Esophagus squamous epithelium (tissue), 5 donors: ENCODE results near the gene CDK17. TPM values are rescaled to one million over a fixed set of nuclear protein-coding genes. Genes with fewer than 3 reads are reported as not detected.

Experiments
- DNase-seq: peaks from one replicate; lab custom pipeline; 2025; lab: John Stamatoyannopoulos, UW
- H3K27ac ChIP-seq, 4 donors: fragments of 200-600 bp; sonication (generic); one replicate each; pipeline ENCODE4 v1.5.1; 2016 to 2019; ENCODE audit warnings: mild to moderate bottlenecking in 1 of 4
- H3K27me3 ChIP-seq, 4 donors: fragments of 200-600 bp; sonication (generic); 1 replicate in 3 of 4; 2 replicates in 1 of 4; pipeline versions ENCODE4 v1.5.1 to v1.6.0; 2017 to 2021; ENCODE audit warnings: antibody characterized with exemption in 1 of 4
- H3K36me3 ChIP-seq, 3 donors: fragments of 200-600 bp; sonication (generic); one replicate each; pipeline ENCODE4 v1.5.1; 2016 to 2019
- H3K4me1 ChIP-seq, 3 donors: fragments of 200-600 bp; sonication (generic); one replicate each; pipeline ENCODE4 v1.5.1; 2017 to 2019
- H3K4me3 ChIP-seq, 4 donors: fragments of 200-600 bp; sonication (generic); 1 replicate in 3 of 4; 2 replicates in 1 of 4; pipeline ENCODE4 v1.5.1; 2016 to 2019; ENCODE audit warnings: mild to moderate bottlenecking in 2 of 4, moderate library complexity in 1 of 4
- H3K9me3 ChIP-seq, 3 donors: fragments of 200-600 bp; sonication (generic); one replicate each; pipeline ENCODE4 v1.5.1; 2016 to 2019
- POLR2A ChIP-seq, 4 donors: fragments of 450-650 bp; IDR thresholded peaks; one replicate each; pipeline ENCODE4 v1.6.1; 2017; ENCODE audit warnings: antibody characterized with exemption in 4 of 4, mild to moderate bottlenecking in 4 of 4, moderate library complexity in 3 of 4
- WGBS, 2 donors: methylation state at CpG; one replicate each; pipeline ENCODE4 v1.1.5; 2018; 5-methylcytosine and 5-hydroxymethylcytosine counted together
- intact Hi-C: fragments of 100-400 bp; cut with DNase I; formaldehyde crosslinking; loops from one replicate; pipeline ENCODE4 v1.15.0; 2022
- total RNA-seq, 4 donors: library from RNA; depleted of rRNA; stranded (reverse); fragments of >200 nt; gene quantifications; one replicate each; pipeline ENCODE4 v1.1.0, GENCODE V29; 2016
- TF ChIP-seq, protein P1 (sequence below), 6 experiments: fragments of 450-650 bp in 4 of 6; fragments of 200-600 bp in 2 of 6; sonication (generic) in 2 of 6; IDR thresholded peaks; one replicate each; pipeline ENCODE4 v1.5.1; 2016 to 2019; ENCODE audit warnings: antibody characterized with exemption in 6 of 6, mild to moderate bottlenecking in 4 of 6, moderate library complexity in 4 of 6
- donor health status: DM: yes; HTN: yes; CAD: no.

Gene CDK17
- total RNA-seq, 4 donors from 2014 or later: 15.4 to 37.4 (median 19.9) TPM

DNA sequence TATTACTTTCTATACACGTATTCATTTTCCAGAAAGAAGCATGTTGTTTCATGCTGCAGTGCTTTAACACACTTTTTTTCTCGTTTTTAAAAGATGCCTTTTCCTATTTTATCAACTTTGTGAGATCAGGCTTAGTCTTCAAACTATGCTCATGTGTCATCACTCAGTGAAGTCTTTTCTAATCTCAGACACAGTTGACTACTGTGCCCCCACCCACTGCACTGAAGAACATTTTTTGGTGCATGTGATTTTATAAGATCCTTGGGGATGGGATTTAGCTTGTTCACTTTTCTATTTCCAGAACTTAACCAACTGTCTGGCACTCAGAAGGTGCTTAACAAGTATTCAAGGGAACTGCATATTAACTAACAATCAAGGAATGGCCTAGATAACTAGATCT lies 85.5 kb downstream of the CDK17 start:
- no peaks in the 10 kb centered on the region for H3K27me3 ChIP-seq
- peaks cover 0 to 22% (median 4%) of the 10 kb centered on the region in 3 donors for H3K4me1 ChIP-seq
- no peak overlapping the region for H3K4me3 ChIP-seq
- no peak for DNase-seq
- no peak overlapping the region for H3K27ac ChIP-seq
- TF ChIP-seq, protein P1, sequence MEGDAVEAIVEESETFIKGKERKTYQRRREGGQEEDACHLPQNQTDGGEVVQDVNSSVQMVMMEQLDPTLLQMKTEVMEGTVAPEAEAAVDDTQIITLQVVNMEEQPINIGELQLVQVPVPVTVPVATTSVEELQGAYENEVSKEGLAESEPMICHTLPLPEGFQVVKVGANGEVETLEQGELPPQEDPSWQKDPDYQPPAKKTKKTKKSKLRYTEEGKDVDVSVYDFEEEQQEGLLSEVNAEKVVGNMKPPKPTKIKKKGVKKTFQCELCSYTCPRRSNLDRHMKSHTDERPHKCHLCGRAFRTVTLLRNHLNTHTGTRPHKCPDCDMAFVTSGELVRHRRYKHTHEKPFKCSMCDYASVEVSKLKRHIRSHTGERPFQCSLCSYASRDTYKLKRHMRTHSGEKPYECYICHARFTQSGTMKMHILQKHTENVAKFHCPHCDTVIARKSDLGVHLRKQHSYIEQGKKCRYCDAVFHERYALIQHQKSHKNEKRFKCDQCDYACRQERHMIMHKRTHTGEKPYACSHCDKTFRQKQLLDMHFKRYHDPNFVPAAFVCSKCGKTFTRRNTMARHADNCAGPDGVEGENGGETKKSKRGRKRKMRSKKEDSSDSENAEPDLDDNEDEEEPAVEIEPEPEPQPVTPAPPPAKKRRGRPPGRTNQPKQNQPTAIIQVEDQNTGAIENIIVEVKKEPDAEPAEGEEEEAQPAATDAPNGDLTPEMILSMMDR (IDR thresholded peaks at IDR 0.05): no peak
- no peak for TF ChIP-seq POLR2A (IDR thresholded peaks at IDR 0.05)
- no peaks in the 10 kb centered on the region for H3K9me3 ChIP-seq
- peaks cover 0 to 23% (median 0%) of the 10 kb centered on the region in 3 donors for H3K36me3 ChIP-seq
- intact Hi-C loops: no loop called here
- WGBS, 2 donors: 51 to 54% methylated on average over 2 of the region's 2 CpGs

DNA sequence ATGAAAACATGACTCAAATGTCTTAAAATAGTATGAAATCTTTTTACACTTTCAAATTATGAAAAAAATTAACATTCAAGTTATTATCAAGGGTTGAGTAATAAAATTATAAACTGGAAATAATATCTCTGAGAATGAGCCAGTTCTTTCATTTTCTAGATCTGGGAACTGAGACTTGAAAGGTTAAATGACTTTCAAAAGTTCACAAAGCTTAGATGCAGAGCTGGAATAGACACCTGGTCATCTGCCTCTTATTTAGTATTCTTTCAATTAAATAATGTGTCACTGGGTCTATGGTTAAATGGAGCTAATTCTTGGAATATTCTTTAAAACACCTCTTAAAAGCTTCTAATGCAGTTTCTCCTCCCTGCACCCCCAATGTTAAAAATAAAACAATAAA lies 86.6 kb downstream of the CDK17 start:
- H3K36me3 ChIP-seq: peaks cover 0 to 25% (median 0%) of the 10 kb centered on the region in 3 donors
- DNase-seq: no peak
- no peak for TF ChIP-seq POLR2A (IDR thresholded peaks at IDR 0.05)
- TF ChIP-seq, protein P1 (IDR thresholded peaks at IDR 0.05): no peak

DNA sequence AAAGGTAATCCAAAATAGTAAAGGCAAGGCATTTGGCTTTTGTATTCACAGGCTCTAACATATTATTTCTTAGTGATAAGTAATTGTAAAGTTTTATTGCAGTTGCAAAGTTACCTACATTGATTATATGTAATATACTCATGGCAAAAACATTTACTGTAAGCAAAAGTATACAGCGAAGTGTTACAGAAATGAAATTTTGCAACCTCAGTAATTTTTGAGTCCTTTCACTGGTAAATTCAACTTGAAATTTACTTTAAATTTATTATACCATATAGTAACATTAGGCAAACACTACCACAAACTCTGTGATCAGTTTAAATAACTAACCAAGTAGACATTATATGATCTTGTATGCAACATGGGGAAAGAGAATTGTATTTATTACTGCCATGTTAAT lies 89.0 kb downstream of the CDK17 start:
- intact Hi-C loops: no loop called here
- peaks cover 0 to 22% (median 4%) of the 10 kb centered on the region in 3 donors for H3K4me1 ChIP-seq
- H3K36me3 ChIP-seq: peaks cover 0 to 25% (median 0%) of the 10 kb centered on the region in 3 donors
- TF ChIP-seq, protein P1 (IDR thresholded peaks at IDR 0.05): no peak
- no peak for TF ChIP-seq POLR2A (IDR thresholded peaks at IDR 0.05)
- WGBS, 2 donors: 92 to 97% methylated on average over 1 of the region's 1 CpG
- no peak overlapping the region for H3K27ac ChIP-seq
- no peaks in the 10 kb centered on the region for H3K9me3 ChIP-seq
- DNase-seq: no peak
- no peaks in the 10 kb centered on the region for H3K27me3 ChIP-seq
- no peak overlapping the region for H3K4me3 ChIP-seq

More for the DNA sequence above, 86.6 kb downstream of the CDK17 start:
- no peak overlapping the region for H3K4me3 ChIP-seq
- H3K9me3 ChIP-seq: no peaks in the 10 kb centered on the region
- intact Hi-C loops: no loop called here
- H3K27me3 ChIP-seq: no peaks in the 10 kb centered on the region
- H3K27ac ChIP-seq: no peak overlapping the region
- peaks cover 0 to 22% (median 4%) of the 10 kb centered on the region in 3 donors for H3K4me1 ChIP-seq

DNA sequence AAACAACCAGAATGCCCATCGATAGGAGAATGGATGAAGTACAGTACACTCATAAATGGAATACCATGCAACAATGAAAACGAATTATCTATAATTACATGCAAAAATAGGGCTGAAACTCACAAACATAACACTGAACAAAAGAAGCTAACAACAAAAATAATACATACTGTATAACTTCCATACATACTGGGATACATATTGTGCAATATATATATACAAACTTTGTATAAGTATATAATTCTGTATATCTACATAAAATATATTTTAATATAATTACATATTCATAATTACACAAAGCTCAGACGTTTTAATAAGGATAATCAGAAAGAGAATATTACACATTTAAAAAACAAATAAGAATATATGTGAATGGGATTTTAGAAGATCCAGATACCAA lies 90.2 kb downstream of the CDK17 start:
- DNase-seq: no peak
- Histone ChIP-seq H3K27me3 (no peaks in the 10 kb centered on the region), H3K9me3 (no peaks in the 10 kb centered on the region), H3K36me3 (peaks cover 0 to 25% (median 0%) of the 10 kb centered on the region in 3 donors), H3K27ac (no peak overlapping the region), H3K4me3 (no peak overlapping the region), H3K4me1 (peaks cover 0 to 15% (median 0%) of the 10 kb centered on the region in 3 donors)
- intact Hi-C loops: no loop called here
- WGBS, 2 donors: 87% methylated on average over 3 of the region's 3 CpGs
- no peak for TF ChIP-seq POLR2A (IDR thresholded peaks at IDR 0.05)
- TF ChIP-seq, protein P1 (IDR thresholded peaks at IDR 0.05): no peak

DNA sequence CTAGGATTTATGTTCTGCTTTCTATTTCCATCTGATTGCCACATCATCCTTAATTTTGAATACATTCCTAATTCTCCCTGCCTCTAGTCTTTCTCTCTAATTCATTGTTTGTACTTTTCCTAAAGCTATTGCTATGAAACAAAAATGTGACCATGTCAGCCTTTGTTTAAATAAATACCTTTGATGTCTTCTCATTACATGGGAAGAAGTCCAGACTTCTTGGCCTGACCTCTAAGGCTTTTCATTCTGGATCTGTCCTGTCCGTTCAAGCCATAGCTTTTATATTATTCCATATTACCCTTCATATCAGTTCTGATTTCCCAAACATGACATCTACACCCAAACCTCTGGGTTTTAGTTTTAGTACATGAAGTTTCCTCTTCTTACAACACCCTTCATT lies 91.4 kb downstream of the CDK17 start:
- intact Hi-C loops: no loop called here
- WGBS, 2 donors: 46 to 61% methylated on average over 1 of the region's 1 CpG
- H3K9me3 ChIP-seq: no peaks in the 10 kb centered on the region
- no peak overlapping the region for H3K27ac ChIP-seq
- DNase-seq: no peak
- peaks cover 0 to 3% (median 0%) of the 10 kb centered on the region in 3 donors for H3K4me1 ChIP-seq
- H3K4me3 ChIP-seq: no peak overlapping the region
- no peak for TF ChIP-seq POLR2A (IDR thresholded peaks at IDR 0.05)
- TF ChIP-seq, protein P1 (IDR thresholded peaks at IDR 0.05): no peak
- peaks cover 0 to 31% (median 0%) of the 10 kb centered on the region in 3 donors for H3K36me3 ChIP-seq
- no peaks in the 10 kb centered on the region for H3K27me3 ChIP-seq
